ENCODE results near the gene TTC7B.
"Not testable (repeated sequence)": the region's sequence is repeated elsewhere in the genome, so short reads cannot be mapped to it uniquely, and the experiment has no call there.

The TTC7B gene

GRCh38 chr14:90842726-90843125 is 26.5 kb upstream of the TTC7B start:
- H3K4me1 Mint-ChIP-seq, result no peaks in the 10 kb centered on the region
- H3K27ac Mint-ChIP-seq, result no peak overlapping the region
- no peak overlapping the region for H3K4me3 Mint-ChIP-seq
- H3K9me3 Mint-ChIP-seq, result no peaks in the 10 kb centered on the region
- peaks cover 5% of the 10 kb centered on the region for H3K36me3 Mint-ChIP-seq
- no peak for DNase-seq
- CTCF ChIA-PET, result no interaction called here
- H3K27me3 Mint-ChIP-seq, result peaks cover 15% of the 10 kb centered on the region

DNA sequence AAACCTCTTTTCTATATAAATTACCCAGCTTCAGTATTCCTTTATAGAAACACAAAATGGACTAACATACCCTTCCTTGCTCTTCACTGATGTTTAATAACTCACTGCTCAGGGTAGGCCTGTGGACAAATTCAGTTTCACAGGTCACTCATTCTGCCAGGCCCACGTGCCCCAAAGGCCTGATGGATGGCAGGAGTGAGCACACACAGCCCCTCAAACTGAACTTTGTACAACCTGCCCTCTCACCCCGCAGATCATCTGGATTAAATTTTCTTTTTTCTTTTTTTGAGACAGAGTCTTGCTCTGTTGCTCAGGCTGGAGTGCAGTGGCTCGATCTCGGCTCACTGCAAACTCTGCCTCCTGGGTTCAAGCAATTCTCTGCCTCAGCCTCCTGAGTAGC is 24.4 kb upstream of the TTC7B start:
- Mint-ChIP-seq H3K27me3 (peaks cover 35% of the 10 kb centered on the region), H3K4me1 (peaks cover 18% of the 10 kb centered on the region)
- H3K27ac Mint-ChIP-seq, H3K4me3 Mint-ChIP-seq, H3K36me3 Mint-ChIP-seq, H3K9me3 Mint-ChIP-seq, CTCF ChIA-PET, DNase-seq: not testable (repeated sequence)

DNA sequence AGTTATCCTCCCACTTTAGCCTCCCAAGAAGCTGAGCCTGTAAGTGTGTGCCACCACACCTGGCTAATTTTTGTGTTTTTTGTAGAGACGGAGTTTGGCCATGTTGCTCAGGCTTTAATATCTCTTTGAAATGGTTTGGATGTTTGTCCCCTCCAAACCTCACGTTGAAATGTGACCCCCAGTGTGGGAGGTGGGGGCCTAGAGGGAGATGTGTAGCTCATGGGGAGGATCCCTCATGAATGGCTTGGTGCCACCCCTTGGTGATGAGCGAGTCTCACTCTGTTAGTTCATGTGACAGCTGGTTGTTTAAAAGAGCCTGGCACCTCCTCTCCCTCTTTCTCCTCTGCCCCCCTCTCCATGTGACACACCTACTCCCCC is 23.6 kb upstream of the TTC7B start:
- Mint-ChIP-seq H3K9me3 (no peaks in the 10 kb centered on the region), H3K4me3 (no peak overlapping the region), H3K27ac (no peak overlapping the region)

DNA sequence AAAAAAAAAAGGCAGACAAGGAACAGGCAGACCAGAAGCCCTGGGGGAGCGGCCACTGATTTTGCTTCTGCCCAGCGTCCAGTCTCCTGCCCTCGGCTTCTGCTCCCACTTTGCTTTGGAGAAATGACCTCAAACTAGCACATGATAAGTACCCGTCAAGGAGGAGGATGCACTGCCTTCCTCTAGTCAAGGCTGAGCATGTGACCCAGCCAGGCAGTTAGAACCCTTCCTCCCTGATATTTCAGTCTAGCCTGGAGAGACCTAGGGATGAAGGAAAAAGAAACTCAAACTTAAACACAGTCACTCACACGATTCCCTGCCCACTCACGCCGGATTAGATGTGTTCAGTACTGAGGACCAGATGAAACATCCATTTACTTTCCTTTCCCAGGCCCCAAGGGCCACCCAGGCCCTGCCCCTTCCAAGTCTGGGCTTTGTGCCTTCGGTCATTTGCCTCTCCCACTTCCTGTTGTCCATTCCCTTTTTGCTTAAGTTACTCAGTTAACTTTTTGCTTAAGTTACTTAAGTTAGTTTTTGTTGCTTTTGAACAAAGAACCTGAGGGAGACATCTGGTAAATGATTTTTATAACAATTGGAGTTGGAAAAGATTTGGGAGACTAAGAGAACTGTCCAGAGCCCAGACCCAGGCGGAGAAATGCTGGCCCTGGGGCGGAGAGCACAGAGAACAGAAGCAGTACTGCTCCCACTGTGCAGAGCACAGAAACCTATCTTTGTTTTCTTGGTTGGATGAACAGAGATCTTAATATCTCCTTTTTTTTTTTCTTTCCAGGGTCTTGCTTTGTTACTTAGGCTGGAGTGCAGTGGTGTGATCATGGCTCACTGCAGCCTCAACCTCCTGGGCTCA is 23.0 kb upstream of the TTC7B start:
- no peak overlapping the region for H3K27ac Mint-ChIP-seq
- H3K4me1 Mint-ChIP-seq, result peaks cover 23% of the 10 kb centered on the region
- H3K9me3 Mint-ChIP-seq, result no peaks in the 10 kb centered on the region
- no peak for DNase-seq
- peaks cover 43% of the 10 kb centered on the region for H3K27me3 Mint-ChIP-seq
- CTCF ChIA-PET, result no interaction called here
- no peaks in the 10 kb centered on the region for H3K36me3 Mint-ChIP-seq
- no peak overlapping the region for H3K4me3 Mint-ChIP-seq

More for the DNA sequence above, 23.6 kb upstream of the TTC7B start:
- no peak for DNase-seq
- H3K27me3 Mint-ChIP-seq, result peaks cover 38% of the 10 kb centered on the region
- CTCF ChIA-PET, result no interaction called here
- peaks cover 22% of the 10 kb centered on the region for H3K4me1 Mint-ChIP-seq
- H3K36me3 Mint-ChIP-seq, result no peaks in the 10 kb centered on the region

GRCh38 chr14:90838531-90838930 is 22.3 kb upstream of the TTC7B start:
- H3K36me3 Mint-ChIP-seq, H3K4me3 Mint-ChIP-seq, DNase-seq, H3K27ac Mint-ChIP-seq, H3K9me3 Mint-ChIP-seq, CTCF ChIA-PET: not testable (repeated sequence)
- Mint-ChIP-seq H3K4me1 (peaks cover 23% of the 10 kb centered on the region), H3K27me3 (peaks cover 46% of the 10 kb centered on the region)

GRCh38 chr14:90837355-90837754 is 21.1 kb upstream of the TTC7B start:
- DNase-seq, result no peak
- Mint-ChIP-seq H3K36me3 (no peaks in the 10 kb centered on the region), H3K4me1 (peaks cover 23% of the 10 kb centered on the region), H3K4me3 (no peak overlapping the region), H3K9me3 (no peaks in the 10 kb centered on the region), H3K27me3 (peaks cover 49% of the 10 kb centered on the region), H3K27ac (no peak overlapping the region)
- CTCF ChIA-PET, result interaction anchor here (0.6 to 1.2 kb wide), 2 partner anchors 79 to 335 kb away, joined by 3 read pairs; no protein-coding TSS in a partner anchor

GRCh38 chr14:90836692-90837063 is 20.4 kb upstream of the TTC7B start:
- DNase-seq, result no peak
- Mint-ChIP-seq H3K9me3 (no peaks in the 10 kb centered on the region), H3K4me3 (no peak overlapping the region), H3K4me1 (peaks cover 23% of the 10 kb centered on the region), H3K27me3 (peaks cover 54% of the 10 kb centered on the region), H3K36me3 (no peaks in the 10 kb centered on the region), H3K27ac (no peak overlapping the region)
- CTCF ChIA-PET, result interaction anchor here (0.6 to 1.2 kb wide), 3 partner anchors 78 to 336 kb away, joined by 3 read pairs; no protein-coding TSS in a partner anchor

DNA sequence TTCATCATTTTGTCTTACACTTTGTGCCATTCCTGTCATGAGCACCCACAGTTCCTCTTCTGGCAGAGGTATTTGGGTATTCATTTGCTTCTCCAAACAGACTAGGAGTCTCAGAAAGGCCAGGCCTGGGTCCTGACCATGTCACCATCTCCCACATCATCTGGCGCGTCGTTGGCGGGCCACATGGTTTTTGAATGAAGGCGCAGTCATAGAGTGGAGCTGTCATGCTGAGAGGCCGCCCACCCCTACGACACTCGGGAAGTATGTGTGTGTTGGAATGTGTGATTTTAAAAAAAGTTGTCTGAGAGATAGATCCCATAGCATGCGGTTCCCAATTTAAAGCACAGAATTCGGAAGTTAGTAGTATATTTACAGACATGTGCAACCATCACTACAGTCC is 15.6 kb upstream of the TTC7B start:
- Mint-ChIP-seq H3K9me3 (peaks cover 3% of the 10 kb centered on the region), H3K4me3 (no peak overlapping the region)

DNA sequence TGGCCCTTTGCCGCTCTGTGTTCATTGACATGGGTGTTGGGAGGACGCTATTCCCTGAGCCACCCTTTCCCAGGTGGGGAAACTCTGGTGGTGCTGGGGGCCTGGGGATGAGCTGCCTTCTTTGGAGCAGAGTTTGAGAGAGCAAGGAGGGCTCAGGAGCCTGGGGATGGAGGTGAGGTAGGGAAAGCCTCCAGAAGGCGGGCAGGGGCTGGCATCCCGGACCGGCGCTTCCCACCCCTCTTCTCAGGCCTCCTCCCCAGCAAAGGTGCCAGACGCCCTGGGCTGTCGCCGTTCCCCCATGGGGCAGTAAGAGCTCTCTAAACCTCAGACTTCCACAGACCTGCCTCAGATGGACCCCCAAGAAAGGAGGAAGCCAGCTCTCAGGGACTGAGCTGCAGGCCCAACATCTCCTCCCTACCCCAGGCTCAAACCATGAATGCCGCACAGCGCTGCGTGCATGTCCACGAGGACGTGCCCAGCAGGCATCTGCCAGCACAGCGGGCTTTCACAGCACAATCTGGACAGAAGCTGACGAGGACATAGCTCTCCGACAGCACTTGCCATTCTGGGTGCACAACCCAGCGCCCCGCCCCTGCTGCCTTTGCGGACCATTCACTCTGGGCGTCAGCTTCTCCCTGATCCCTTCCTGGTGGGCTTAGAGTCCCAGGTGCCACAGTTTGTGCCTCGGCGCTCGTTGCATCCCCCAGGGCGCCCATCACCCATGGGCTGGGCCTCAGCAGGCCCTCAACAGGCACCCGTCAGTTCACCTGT is 14.9 kb upstream of the TTC7B start:
- no peak for DNase-seq
- Mint-ChIP-seq H3K4me1 (peaks cover 38% of the 10 kb centered on the region), H3K27me3 (peaks cover 48% of the 10 kb centered on the region), H3K9me3 (peaks cover 6% of the 10 kb centered on the region), H3K27ac (no peak overlapping the region), H3K36me3 (no peaks in the 10 kb centered on the region), H3K4me3 (no peak overlapping the region)
- CTCF ChIA-PET, result interaction anchor here (1.5 kb wide), 1 partner anchor 10 kb away, joined by 4 read pairs; no protein-coding TSS in a partner anchor

More for the DNA sequence above, 15.6 kb upstream of the TTC7B start:
- Mint-ChIP-seq H3K27ac (no peak overlapping the region), H3K27me3 (peaks cover 51% of the 10 kb centered on the region), H3K36me3 (no peaks in the 10 kb centered on the region), H3K4me1 (peaks cover 44% of the 10 kb centered on the region)
- DNase-seq, result no peak
- CTCF ChIA-PET, result interaction anchor here (1.5 kb wide), 1 partner anchor 11 kb away, joined by 4 read pairs; no protein-coding TSS in a partner anchor

DNA sequence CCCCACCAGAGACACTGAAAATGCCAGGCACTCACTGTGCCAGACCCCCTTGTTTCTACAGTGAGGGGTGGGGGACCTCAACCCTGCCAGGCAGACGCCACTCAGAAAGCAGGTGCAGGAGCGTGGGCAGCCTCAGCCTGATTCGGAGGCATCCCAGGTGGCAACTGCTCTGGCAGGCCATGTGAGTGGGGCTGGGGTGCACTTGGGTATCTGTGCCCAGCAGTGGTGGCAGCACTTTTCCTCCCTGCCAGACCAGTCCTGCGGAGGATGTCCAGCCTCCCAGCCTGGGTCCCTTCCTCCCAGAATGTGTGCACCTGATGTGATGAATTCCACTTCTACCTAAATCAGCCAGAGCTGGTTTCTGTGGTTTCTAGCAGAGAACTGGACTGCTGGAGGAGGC is 13.4 kb upstream of the TTC7B start:
- Mint-ChIP-seq H3K4me3 (no peak overlapping the region), H3K4me1 (peaks cover 28% of the 10 kb centered on the region), H3K9me3 (peaks cover 11% of the 10 kb centered on the region), H3K27me3 (peaks cover 48% of the 10 kb centered on the region), H3K36me3 (peaks cover 2% of the 10 kb centered on the region), H3K27ac (no peak overlapping the region)
- CTCF ChIA-PET, result no interaction called here
- no peak for DNase-seq

- H3K4me3 Mint-ChIP-seq, result peak overlapping the region; percentile 63
- peak overlapping the region; percentile 93 for H3K27ac Mint-ChIP-seq
- CTCF ChIA-PET, result interaction anchor here (1.1 to 1.2 kb wide), 2 partner anchors 69 to 70 kb away, joined by 3 read pairs; no protein-coding TSS in a partner anchor
- peaks cover 28% of the 10 kb centered on the region for H3K4me1 Mint-ChIP-seq
- H3K27me3 Mint-ChIP-seq, result peaks cover 45% of the 10 kb centered on the region
- H3K36me3 Mint-ChIP-seq, result peaks cover 6% of the 10 kb centered on the region
- DNase-seq, result peak; percentile 54
- peaks cover 15% of the 10 kb centered on the region for H3K9me3 Mint-ChIP-seq
These were observed 12.6 kb upstream of the TTC7B start for GRCh38 chr14:90828642-90829487.

GRCh38 chr14:90827919-90828610 is 11.8 kb upstream of the TTC7B start:
- CTCF ChIA-PET, result interaction anchor here (1.1 to 1.2 kb wide), 2 partner anchors 68 to 69 kb away, joined by 3 read pairs; no protein-coding TSS in a partner anchor
- peak overlapping the region; percentile 93 for H3K27ac Mint-ChIP-seq
- H3K4me1 Mint-ChIP-seq, result peaks cover 28% of the 10 kb centered on the region
- H3K27me3 Mint-ChIP-seq, result peaks cover 42% of the 10 kb centered on the region
- DNase-seq, result peak; percentile 94
- peaks cover 23% of the 10 kb centered on the region for H3K9me3 Mint-ChIP-seq
- H3K36me3 Mint-ChIP-seq, result peaks cover 7% of the 10 kb centered on the region
- peak overlapping the region; percentile 63 for H3K4me3 Mint-ChIP-seq

DNA sequence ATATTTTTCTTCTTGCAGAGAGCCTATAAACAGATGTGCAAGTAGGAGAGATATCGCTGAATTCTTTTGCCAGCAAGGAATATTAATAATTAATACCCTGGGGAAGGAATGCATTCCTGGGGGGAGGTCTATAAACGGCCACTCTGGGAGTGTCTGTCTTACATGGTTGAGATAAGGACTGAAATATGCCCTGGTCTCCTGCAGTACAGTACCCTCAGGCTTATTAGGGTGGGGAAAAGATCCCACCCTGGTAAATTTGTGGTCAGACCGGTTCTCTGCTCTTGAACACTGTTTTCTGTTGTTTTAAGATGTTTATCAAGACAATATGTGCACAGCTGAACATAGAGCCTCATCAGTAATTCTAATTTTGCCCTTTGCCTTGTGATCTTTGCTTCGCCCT is 7.3 kb upstream of the TTC7B start:
- Mint-ChIP-seq H3K27me3 (peaks cover 33% of the 10 kb centered on the region), H3K9me3 (peaks cover 26% of the 10 kb centered on the region), H3K4me1 (peaks cover 25% of the 10 kb centered on the region)
- H3K4me3 Mint-ChIP-seq, H3K36me3 Mint-ChIP-seq, H3K27ac Mint-ChIP-seq, CTCF ChIA-PET, DNase-seq: not testable (repeated sequence)
